Effector CD8-positive, alpha-beta T cell (primary cell): Measurements from ENCODE around the gene CDCA7L.
"Not testable (repeated sequence)": the region's sequence is repeated elsewhere in the genome, so short reads cannot be mapped to it uniquely, and the experiment has no call there.

ENCODE experiments used
- DNase-seq: peaks from one replicate; lab custom pipeline; 2025; lab: John Stamatoyannopoulos, UW

CDCA7L gene

GRCh38 chr7:21910253-21910652, 35.4 kb downstream of the CDCA7L start:
- no peak for DNase-seq

- no peak for DNase-seq
These were observed 37.0 kb downstream of the CDCA7L start for GRCh38 chr7:21908746-21909145.

- DNase-seq: no peak
These were observed 42.5 kb downstream of the CDCA7L start for GRCh38 chr7:21903020-21903786.

- DNase-seq: no peak
These were observed 43.5 kb downstream of the CDCA7L start for GRCh38 chr7:21902240-21902639.

- no peak for DNase-seq
These were observed 47.3 kb downstream of the CDCA7L start for GRCh38 chr7:21898265-21898930.

- DNase-seq: no peak
These were observed 52.3 kb downstream of the CDCA7L start for GRCh38 chr7:21893401-21893800.

- DNase-seq: no peak
These were observed 54.4 kb downstream of the CDCA7L start for GRCh38 chr7:21891291-21891690.

- DNase-seq: no peak
These were observed 57.9 kb downstream of the CDCA7L start for GRCh38 chr7:21887779-21888178.

- DNase-seq: no peak
These were observed 58.3 kb downstream of the CDCA7L start for GRCh38 chr7:21887353-21887752.

GRCh38 chr7:21886396-21886795, 59.3 kb downstream of the CDCA7L start:
- DNase-seq: no peak

- DNase-seq: no peak
These were observed 61.2 kb downstream of the CDCA7L start for GRCh38 chr7:21884496-21884895.

GRCh38 chr7:21883501-21883900, 62.2 kb downstream of the CDCA7L start:
- DNase-seq: not testable (repeated sequence)

GRCh38 chr7:21883069-21883468, 62.6 kb downstream of the CDCA7L start:
- DNase-seq: no peak

- no peak for DNase-seq
These were observed 75.8 kb downstream of the CDCA7L start for GRCh38 chr7:21869785-21870402.

GRCh38 chr7:21868576-21868850, 77.2 kb downstream of the CDCA7L start:
- DNase-seq: no peak

GRCh38 chr7:21867816-21868575, 77.7 kb downstream of the CDCA7L start:
- no peak for DNase-seq

GRCh38 chr7:21867226-21867625, 78.5 kb downstream of the CDCA7L start:
- no peak for DNase-seq

- no peak for DNase-seq
These were observed 79.0 kb downstream of the CDCA7L start for GRCh38 chr7:21866731-21867130.

GRCh38 chr7:21865631-21866204, 80.0 kb downstream of the CDCA7L start:
- DNase-seq: not testable (repeated sequence)

- no peak for DNase-seq
These were observed 94.1 kb downstream of the CDCA7L start for GRCh38 chr7:21851559-21851967.
